HG03139 (cell line): ENCODE results near the gene ADD3.

Experiments used
- ATAC-seq: cut with Tn5 transposase; IDR thresholded peaks from one replicate; pipeline ENCODE4 v1.9.1; 2021; ENCODE audit not compliant: unreplicated experiment

ADD3 gene, protein sequence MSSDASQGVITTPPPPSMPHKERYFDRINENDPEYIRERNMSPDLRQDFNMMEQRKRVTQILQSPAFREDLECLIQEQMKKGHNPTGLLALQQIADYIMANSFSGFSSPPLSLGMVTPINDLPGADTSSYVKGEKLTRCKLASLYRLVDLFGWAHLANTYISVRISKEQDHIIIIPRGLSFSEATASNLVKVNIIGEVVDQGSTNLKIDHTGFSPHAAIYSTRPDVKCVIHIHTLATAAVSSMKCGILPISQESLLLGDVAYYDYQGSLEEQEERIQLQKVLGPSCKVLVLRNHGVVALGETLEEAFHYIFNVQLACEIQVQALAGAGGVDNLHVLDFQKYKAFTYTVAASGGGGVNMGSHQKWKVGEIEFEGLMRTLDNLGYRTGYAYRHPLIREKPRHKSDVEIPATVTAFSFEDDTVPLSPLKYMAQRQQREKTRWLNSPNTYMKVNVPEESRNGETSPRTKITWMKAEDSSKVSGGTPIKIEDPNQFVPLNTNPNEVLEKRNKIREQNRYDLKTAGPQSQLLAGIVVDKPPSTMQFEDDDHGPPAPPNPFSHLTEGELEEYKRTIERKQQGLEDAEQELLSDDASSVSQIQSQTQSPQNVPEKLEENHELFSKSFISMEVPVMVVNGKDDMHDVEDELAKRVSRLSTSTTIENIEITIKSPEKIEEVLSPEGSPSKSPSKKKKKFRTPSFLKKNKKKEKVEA

DNA sequence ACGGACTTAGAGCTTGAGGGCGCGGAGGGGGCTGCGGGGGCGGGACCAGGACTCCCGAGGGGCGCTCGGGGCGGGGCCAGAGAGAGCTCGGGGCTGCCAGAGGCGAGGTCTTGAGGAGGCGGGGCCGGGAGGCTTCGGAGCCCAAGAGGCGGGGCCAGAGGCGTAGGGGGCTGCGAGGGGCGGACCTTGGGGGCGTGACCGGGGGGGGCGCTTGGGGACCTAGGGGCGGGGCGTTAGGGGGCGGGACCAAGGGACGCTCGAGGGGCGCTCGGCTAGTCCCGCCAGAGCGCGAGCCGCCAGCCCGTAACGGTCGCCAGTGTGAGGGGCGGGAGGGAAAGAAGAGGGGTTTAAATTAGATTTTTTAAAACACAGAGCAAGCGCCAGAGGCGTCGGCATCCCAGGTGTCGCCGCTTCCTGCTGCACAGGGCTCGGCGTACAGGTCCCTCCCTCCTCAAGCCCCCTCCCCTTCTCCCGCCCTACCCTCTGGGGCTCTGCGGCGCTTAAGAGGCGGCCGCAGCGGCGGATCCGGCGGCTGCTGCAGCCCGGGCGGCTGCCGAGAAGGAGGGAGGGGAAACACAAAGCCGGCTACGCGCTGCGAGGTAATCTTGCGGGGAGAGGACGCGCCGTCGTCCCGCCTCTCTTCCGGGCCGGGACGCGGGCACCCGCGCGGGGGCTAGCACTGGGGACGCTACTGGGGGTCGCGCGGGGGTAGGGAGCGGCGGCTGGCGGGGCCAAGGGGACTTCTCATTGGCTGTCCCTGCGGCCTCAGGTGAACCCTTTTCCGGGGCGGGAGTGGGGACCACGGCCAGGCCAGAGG is at the start of gene ADD3:
Gene ADD3 (plus strand): TSS at position 284 of the 817 bp plus-strand sequence. CDS start 92,670 bp downstream, outside the sequence.
- ATAC-seq = peak; percentile 49

DNA sequence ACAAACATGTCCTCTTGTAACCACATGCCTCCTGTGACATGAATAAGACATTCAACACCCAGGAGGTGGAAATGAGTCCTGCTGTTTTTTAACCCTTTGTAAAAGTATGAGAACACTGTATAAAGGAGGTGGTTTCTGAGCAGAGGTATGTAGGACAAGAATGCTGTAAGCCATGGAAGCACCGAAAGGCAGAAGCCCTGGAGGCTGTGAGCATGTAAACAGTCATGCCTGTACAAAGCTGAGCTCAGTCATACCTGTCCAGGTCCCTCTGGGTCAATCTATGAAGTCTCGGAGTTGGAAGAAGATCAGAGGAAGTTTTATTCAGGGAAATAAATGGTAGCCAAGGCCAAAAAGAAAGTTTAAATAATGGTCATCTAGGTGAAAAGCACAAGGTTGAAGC is 49.7 kb upstream of the ADD3 start:
- ATAC-seq = no peak

DNA sequence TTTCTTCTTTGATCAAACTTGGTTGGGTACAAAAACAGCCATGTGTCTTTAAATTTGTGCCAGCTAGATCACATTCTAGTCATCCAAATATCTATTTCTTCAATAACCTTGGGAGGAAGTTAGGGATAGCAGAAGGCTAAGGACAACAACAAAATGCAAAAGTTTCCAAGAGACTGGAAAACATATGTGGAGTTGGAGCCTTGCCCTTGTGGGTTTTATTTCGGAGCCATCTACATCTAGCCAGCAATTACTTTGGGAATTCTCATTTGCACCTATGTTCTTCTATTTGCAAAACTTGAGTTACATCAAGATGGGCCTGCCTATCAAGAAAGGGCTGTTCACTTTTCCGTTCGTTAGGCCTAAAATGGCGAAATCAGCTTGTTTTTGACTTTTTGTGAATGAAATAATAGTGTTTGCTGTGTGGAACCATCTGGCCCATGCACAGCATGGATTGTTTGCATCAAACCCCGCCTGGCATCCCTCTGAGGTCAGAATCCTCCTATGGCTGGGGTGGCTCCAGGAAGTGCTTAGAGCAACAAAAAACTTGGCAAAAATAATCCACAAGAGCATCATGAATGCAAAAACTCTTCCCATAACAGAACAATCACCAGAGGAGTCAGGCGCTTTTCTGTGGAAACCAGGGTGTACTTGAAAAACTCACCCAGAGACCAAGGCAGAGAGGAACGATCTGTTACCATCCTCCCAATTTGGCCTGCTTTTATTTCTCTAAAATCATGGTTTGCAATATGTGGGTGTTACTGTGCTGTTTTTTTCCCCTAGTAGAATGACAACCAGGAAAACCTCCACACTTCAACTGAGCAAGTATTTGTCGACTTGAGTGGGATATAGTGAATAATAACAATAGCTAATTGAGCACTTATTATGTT is 48.3 kb upstream of the ADD3 start:
- no peak for ATAC-seq

DNA sequence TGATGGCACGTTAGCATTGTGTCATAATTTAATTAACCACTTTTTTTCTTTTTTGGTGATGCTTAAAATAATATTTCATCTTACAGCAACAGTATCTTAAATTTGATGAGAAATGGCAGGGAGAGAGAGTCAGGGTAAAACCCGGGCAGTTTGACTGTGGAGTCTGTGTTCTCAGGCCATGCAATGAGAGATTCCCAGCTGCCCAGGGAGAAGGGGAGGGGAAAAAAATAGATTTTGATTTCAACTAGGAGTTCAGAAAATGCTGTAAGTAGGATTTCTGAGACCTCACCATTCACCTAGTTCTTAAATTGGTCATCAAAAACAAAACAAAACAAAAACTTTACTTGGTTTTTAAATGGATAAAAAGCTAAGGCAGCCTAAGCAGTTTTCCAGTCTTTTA is 47.1 kb upstream of the ADD3 start:
- ATAC-seq = no peak

DNA sequence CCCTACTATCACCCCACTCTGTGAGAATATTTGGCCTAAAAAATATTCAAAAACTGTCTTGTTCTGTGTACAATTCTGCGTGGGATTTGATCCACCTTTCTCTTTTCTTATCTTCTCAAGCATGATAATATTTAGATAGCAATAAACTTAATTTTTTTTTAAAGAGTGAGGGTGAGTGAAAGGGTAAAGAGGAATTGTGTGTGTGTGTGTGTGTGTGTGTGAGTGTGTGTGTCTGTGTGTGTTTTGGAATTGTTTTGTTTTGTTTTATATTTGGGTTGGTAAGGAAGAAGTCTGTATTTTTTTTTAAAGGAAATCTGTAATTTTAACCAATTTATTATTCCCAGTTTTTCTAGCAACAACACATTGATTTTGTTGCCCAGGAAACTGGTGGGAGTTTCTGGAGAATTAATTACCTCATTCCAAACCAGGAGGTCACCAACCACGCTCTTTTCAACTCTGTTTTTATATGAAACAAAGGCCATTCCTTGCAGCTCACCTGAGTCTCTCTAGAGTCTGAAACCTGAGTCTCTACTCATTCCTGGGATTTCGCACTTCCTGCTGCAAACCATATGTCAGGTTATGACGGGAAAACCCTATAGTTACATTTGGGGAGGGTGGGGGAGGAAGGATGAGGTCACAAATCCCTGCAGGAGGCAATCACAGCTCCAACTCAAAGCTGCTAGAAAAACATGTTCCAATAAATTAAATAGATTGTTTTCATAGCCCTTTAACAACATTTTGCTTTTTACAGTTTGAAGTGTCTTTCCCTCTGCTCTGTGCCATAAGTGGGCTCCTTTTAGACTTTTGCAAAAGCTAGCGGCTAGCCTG is 46.4 kb upstream of the ADD3 start:
- no peak for ATAC-seq

DNA sequence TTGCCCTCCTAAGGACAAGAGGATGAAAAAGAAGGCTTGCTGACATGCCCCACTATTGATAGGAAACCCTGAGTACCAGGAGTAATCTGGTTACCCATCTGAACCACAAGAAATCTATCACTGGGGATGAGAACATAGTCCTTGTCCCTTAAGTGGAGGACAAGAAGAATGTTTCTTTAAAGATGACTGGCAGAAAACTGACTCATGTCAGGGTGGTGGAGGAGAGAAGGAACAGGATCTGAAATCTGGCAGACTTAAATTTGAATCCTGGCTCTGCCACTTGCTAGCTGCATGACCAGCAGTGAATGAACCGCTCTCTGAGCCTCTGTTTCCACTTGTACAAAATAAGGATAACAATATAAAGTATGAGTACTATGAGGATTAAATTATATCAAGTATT is 45.5 kb upstream of the ADD3 start:
- ATAC-seq = no peak

DNA sequence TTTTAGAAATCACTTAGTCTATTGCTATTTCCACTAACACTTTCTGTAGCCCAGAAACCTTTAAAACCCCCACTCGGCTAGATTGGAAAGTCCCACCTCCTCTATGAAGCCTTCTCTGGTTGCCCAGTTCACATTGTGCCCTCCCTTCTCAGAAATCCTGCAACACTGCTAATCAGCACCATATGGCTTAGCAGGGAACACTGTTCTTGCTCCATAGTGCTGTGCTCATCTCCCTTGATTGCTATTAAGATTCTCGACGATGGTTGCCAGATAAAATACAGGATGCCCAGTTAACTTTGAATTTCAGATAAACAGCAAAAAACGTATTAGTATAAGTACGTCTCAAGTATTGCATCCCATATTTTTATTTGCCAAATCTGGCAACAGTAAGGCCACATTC is 44.3 kb upstream of the ADD3 start:
- no peak for ATAC-seq

DNA sequence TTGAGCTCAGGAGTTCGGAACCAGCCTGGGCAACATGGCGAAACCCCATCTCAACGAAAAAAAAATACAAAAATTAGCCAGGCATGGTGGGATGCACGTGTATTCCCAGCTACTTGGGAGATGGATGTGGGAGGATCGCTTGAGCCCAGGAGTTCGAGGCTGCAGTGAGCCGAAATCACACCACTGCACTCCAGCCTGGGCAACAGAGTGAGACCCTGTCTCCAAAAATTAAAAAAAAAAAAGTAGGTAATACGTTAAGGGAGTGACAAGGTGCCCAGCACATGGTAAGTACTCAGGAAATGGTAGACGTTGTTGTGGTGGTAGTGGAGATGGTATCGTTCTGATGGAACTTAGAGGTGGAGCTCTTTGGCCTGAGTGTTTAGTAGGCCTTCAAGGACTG is 43.5 kb upstream of the ADD3 start:
- no peak for ATAC-seq

DNA sequence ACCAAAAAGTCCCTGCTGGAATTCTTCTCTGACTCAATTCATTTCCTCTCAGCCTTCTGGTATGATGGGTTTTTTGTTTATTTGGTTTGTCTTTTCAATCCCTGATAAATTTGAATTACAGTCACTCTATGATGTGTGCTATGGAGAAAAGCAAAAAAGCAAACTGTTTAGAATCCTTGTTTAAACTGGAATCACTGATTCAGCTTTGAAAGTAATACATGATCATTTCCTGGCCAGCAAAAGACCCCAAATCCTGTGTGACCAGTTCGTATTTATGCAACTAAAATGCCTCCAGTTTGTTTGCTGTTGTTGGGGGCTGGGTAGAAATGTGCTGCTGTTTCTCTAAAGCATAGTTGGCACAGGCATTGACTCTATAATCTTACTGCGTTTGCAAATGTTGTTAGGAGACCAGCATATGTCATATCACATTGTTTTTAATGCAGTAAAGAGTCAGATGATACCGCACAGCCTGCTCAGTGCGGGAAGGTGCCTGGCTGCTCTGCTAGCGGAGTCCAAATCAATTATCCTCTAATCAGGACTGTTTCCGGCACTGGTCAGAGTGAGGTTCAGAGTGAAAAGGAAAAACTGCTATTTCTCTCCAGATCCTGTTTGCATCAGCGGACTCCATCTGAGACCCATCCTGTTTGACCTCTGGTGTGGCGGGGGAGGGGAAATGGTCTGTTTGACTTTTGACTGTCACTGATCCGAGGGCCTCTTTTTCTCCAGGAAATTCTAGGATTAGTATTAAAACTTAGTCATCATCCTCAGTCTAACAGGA is 40.6 kb upstream of the ADD3 start:
- ATAC-seq = no peak

DNA sequence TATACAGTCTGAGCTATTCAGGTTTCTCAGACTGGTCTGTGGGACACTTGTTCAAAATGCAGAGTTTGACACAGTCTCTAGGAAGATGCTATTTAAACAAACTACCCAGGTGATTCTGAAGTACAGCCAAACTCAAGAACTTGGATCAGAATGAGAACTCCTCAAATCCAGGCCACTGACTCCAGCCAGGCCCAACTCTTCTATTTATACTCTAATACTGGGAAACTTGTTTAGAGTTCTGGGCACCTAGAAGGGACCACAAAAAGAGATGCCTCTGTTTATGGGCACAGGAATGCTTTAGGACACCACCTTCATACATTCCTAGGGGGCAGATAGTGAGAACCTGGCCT is 40.1 kb upstream of the ADD3 start:
- ATAC-seq = no peak

DNA sequence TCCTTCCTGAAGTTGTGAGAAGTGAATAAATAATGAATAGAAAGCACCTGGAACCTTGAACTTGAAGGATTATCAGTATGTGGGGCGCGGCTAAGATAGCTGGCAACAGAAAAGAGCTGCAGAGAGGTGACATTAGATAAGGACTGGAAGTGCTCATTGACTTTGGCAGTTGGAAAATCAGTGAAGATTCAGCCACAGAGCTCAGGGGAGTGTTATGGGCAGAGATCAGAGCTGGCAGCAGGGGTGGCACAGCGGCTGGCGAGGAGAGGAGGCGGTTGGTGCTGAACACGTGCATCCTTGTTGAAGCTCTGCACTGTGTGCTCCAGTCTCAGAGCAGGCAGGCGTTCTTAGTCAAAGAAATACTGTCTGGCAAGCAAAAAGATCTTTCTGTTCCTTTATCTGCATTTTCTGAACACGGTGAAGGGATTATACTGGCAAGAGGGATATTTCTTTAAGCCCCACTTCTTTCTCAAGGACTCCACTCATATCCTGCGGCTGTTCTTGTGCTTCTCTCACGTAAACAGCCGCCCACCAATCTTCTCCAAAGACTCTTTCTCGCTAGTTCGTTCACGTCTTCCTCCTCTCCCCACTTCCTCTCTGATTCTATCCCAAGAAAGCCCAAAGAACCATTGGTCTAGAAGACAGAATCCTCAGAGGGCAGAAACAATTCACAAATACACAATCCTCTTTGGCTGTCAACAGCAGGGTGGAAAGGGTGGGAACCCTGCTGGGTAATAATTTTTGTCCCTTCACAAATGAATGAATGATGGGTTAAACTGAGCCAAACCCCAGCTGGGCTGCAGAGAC is 38.6 kb upstream of the ADD3 start:
- ATAC-seq = no peak

DNA sequence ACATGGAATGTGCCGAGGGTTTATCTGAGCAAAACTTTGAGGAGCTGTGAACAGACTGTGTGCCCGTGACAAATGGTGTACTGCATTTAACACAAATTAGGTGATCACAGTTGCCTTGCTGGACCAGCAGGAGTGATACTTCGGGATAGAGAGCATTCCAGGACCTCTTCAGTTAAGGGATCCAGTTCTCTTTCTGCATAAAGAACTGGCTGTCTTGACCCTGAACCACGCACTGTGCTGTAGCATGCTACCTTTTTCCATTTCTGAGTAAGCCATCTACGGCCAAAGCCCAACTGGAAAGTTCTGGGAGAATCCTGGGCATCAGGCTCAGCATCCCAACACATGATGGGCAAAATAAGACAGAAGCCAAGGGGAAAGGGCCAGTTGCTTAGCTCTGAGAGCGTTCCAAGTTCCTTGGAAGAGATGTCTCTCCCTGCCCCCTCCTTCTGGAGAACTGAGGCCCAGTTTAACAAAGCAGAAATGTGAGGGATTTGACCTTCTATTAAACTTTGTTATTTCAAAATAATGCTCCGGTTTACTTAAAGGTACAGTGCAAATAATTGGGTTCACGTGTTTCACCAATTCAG is 37.9 kb upstream of the ADD3 start:
- no peak for ATAC-seq

DNA sequence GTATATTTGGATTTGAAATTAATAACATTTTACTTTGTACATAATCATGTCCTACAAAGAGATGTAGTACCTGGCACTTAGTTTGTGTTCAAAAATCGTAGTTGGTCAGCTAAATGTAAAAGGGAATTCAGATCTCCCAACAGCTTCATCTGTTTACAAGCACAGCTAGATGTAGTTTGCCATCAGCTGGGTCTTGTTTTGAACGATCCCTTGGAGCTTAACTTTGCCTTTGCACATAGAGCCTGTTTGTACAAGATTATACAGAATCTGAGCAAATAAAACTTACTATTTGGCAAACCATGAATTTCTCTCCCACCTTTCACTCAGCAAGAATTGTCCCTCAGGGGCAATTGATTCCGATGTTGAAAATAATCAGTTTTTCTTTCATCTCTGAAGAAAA is 36.1 kb upstream of the ADD3 start:
- no peak for ATAC-seq

DNA sequence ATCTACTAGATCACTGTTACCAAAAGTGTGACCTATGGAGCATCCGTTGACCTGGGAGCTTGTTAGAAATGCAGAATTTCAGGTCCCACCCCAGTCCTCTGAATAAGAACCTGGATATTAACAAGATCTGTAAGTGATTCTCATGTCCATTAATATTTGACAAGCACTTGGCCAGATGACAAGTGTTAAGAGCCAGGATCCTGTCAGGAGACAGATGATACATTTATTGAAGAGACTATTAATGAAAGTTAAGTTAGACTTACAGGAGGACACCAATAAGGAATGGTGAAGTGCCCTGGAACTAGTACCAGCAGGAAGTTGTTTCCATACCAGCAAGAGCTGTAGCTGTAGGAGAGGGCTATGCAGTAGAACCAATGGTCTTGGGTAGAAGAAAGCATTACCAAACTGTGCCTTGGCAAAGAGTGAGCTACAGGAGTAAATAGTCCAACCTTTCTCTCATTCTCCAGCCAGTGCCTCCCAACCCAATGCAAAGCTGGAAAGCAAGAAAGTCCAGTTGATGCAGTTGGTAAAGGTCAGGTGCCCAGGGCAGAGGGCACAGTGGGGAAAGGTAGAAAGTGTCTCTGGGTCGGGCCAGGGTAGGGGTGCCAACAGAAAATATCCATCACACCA is 35.3 kb upstream of the ADD3 start:
- no peak for ATAC-seq

DNA sequence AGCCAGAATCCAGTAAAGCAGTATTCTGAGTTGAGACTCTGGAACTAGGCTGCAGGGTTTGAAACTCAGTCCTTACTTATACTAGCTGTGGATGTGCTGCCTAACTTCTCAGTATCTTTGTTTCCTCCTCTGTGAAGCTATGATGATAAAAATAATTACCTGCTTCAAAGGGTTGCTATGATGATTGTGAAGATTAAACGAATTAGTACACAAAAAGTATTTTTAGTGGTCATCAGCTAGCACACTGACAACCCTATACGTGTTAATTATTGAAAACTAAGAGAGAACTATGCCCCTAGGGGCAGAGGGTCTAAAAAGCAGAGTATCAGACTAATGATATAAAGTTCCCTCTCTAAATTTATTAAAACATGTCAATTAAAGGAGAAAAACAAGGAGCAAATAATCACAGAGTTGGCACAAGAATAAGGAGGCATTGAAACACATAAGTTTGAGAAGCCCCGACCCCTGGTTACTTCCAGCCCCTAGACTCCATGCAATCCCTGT is 34.4 kb upstream of the ADD3 start:
- ATAC-seq = no peak

DNA sequence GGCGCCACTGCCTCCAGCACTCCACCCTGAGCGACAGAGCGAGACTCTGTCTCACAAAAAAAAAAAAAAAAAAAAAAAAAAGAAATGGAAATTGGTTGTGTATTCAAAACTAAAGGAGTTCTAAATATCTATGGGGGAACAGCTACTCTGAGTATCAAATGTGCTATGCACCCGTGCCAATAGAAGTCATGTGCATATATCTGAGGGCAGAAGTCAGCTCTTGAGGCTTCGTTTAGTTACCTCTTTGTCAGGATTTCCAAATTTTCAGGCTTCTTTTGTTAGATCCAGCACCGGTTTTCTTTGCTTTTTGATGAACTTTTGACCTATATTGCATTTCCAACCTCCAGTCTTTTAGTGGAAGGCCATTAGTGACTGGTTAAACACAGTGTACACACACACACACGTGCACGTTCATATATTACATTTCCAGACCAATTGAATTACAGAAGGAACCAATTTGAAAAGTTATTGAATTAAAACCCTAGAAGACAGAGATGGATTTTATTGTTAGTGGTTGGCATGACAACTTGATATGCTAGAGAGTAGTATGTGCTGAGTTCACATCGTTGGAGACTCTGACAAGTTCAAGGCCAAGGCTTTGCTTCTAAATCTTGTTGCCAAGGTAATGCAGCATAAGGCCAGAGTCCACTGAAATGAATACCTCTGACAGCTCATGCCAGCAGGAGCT is 33.1 kb upstream of the ADD3 start:
- no peak for ATAC-seq
